GM12875 (cell line): Measurements from ENCODE around the gene FBN1.

Experiments
- H3K4me3 ChIP-seq: one replicate; pipeline ENCODE4 v1.5.1; 2011; ENCODE audit warnings: low read depth, low read length, control low read depth
- CTCF ChIP-seq: IDR thresholded peaks from 2 replicates; pipeline ENCODE4 v1.5.1; 2011; ENCODE audit warnings: low read depth, mild to moderate bottlenecking, control low read depth, inconsistent platforms, low read length, moderate library complexity, borderline replicate concordance; ENCODE audit not compliant: insufficient read depth

Gene FBN1

GRCh38 chr15:48422401-48422800 is 223.1 kb downstream of the FBN1 start:
- no peak for TF ChIP-seq CTCF
- no peak overlapping the region for H3K4me3 ChIP-seq

DNA sequence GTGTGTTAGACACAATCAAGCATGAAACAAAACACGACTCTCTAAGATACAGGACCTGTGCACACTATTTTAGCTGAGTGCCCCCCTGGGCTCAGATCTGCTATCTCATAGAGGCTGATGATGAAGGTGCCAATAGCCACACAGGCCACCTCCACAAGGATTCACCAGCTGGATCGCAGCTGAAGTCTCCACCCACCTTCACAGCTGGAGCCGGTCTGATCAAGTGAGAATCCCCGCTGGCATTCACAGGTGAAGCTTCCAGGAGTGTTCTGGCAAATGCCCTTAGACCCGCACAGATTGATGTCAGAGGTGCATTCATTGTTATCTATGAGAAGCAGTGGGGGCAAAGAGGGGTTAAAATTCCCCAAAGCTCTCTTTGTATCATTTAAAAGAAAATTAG is 224.1 kb downstream of the FBN1 start:
- TF ChIP-seq CTCF = no peak
- no peak overlapping the region for H3K4me3 ChIP-seq

GRCh38 chr15:48419896-48420295 is 225.6 kb downstream of the FBN1 start:
- H3K4me3 ChIP-seq = no peak overlapping the region
- TF ChIP-seq CTCF = no peak

GRCh38 chr15:48418343-48418742 is 227.2 kb downstream of the FBN1 start:
- TF ChIP-seq CTCF = no peak

DNA sequence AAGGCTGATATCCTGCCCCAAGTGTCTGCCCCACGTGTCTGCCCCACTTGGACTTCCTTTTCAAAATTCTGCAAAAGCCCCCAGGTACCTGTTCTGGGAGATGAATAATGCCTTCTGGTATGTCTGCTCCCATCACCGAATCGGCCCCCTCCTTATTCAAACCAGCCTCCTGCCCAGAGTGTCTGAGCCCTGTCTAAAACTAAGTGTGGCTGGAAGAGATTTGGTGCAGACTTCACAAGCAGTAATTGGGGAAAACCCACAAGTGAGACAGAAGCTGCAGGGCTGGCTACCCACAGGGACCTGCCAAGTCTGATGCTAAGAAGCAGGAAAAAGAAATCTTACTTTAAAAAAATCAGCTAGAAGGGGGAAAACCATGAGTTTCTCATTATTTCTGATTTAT is 229.2 kb downstream of the FBN1 start:
- no peak for TF ChIP-seq CTCF

More at GRCh38 chr15:48418343-48418742, 227.2 kb downstream of the FBN1 start:
- no peak overlapping the region for H3K4me3 ChIP-seq

DNA sequence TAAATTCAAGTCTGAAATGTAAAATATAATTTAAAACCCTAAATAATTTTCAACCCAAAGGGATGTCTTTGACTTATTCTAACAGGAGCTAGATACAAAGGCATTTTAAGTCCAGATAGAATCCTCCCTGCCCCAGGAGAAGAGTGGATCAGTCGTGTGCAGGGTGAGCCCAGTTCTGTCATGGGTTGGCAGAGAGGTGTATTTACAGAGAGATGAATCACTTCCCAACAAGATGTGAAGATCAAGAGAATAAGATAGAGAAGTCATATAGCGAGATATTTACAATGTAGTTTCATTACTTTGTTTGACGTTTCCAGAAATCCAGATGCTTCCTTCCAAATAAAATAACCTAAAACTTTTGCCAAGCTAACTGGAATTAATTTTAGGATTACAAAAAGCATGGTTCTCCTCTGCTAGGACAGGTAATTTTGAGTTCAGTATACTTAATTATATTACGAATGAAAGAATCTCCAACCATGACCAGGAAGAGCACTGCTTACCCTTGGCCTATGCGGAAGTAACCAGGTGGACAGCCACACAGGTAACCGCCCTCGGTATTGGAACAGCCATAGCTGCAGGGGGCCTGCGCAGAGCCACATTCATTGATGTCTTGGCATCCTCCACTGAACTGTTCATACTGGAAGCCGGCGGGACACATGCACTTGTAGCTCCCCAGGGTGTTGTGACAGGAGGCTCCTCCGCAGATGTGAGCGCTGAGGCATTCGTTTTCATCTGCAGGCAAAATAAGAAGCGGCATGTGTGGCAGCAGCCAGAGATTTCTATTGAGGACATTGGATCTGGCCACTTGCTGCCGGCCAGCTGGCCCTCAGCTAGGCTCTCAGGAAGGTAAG is 230.2 kb downstream of the FBN1 start:
- H3K4me3 ChIP-seq = no peak overlapping the region

More for the DNA sequence above, 229.2 kb downstream of the FBN1 start:
- H3K4me3 ChIP-seq = no peak overlapping the region

More for the DNA sequence above, 230.2 kb downstream of the FBN1 start:
- no peak for TF ChIP-seq CTCF
